PC-9 (cell line): Measurements from ENCODE around the gene RNF41. TPM values are rescaled to one million over a fixed set of nuclear protein-coding genes. Genes with fewer than 3 reads are reported as not detected.

Experiments used
- BruUV-seq: library from RNA; stranded (reverse); fragments of 400-500 nt; replicated peaks from 2 replicates; lab custom pipeline; 2021; lab: Mats Ljungman, UMichigan
- CTCF ChIA-PET: fragments of 300-600 bp; sonication (Branson Sonifier 250); formaldehyde crosslinking; loops from one replicate; lab custom pipeline; 2022; ENCODE audit warnings: antibody characterized with exemption; lab: Charles Lee
- POLR2A ChIA-PET: fragments of 300-600 bp; sonication (Branson Sonifier 250); formaldehyde crosslinking; loops from one replicate; lab custom pipeline; 2022; ENCODE audit warnings: antibody characterized with exemption; ENCODE audit not compliant: unreplicated experiment; lab: Charles Lee
- DNase-seq, 2 experiments: peaks; one replicate each; pipeline versions ENCODE4 v3.0.0 to v3.0.0-alpha.2; 2015 to 2022; ENCODE audit warnings: mixed read lengths in 1 of 2
- H2AFZ ChIP-seq: fragments of 200-600 bp; sonication (generic); 2 replicates; pipeline ENCODE4 v1.8.1; 2017; ENCODE audit warnings: antibody characterized with exemption
- H3F3A ChIP-seq: fragments of 200-600 bp; sonication (generic); 2 replicates; pipeline ENCODE4 v1.8.1; 2017; ENCODE audit warnings: antibody characterized with exemption, mild to moderate bottlenecking, low read depth; ENCODE audit not compliant: insufficient read depth
- H3K27ac ChIP-seq: fragments of 200-600 bp; sonication (generic); 2 replicates; pipeline ENCODE4 v1.6.1; 2016; ENCODE audit warnings: mixed run types
- H3K27me3 ChIP-seq: fragments of 200-600 bp; sonication (generic); 2 replicates; pipeline ENCODE4 v1.6.1; 2016; ENCODE audit warnings: low read depth, mixed run types; ENCODE audit not compliant: insufficient read depth
- H3K36me3 ChIP-seq: fragments of 200-600 bp; sonication (generic); 2 replicates; pipeline ENCODE4 v1.6.1; 2016; ENCODE audit warnings: low read depth, mixed run types
- H3K4me1 ChIP-seq: fragments of 200-600 bp; sonication (generic); replicated peaks from 2 replicates; pipeline ENCODE4 v1.6.1; 2016; ENCODE audit warnings: mixed run types; ENCODE audit not compliant: insufficient read depth
- H3K4me2 ChIP-seq: fragments of 200-600 bp; sonication (generic); 2 replicates; pipeline ENCODE4 v1.6.1; 2017; ENCODE audit warnings: mixed run types
- H3K4me3 ChIP-seq: fragments of 200-600 bp; sonication (generic); 2 replicates; pipeline ENCODE4 v1.6.1; 2016; ENCODE audit warnings: mixed run types
- H3K79me2 ChIP-seq: fragments of 200-600 bp; sonication (generic); 2 replicates; pipeline ENCODE4 v1.6.1; 2017; ENCODE audit warnings: low read depth, mixed run types
- H3K9me2 ChIP-seq: fragments of 200-600 bp; sonication (generic); 2 replicates; pipeline ENCODE4 v1.8.1; 2017; ENCODE audit warnings: mild to moderate bottlenecking; ENCODE audit not compliant: insufficient read depth
- H3K9me3 ChIP-seq: fragments of 200-600 bp; sonication (generic); 2 replicates; pipeline ENCODE4 v1.8.1; 2016; ENCODE audit warnings: low read depth; ENCODE audit not compliant: insufficient read depth
- H4K20me1 ChIP-seq: fragments of 200-600 bp; sonication (generic); 2 replicates; pipeline ENCODE4 v1.8.1; 2017; ENCODE audit not compliant: insufficient read depth
- CTCF ChIP-seq: fragments of 200-600 bp; sonication (generic); conservative IDR thresholded peaks from 2 replicates; pipeline ENCODE4 v1.6.1; 2017; ENCODE audit warnings: mixed run types, antibody characterized with exemption, mild to moderate bottlenecking, moderate library complexity
- EZH2 ChIP-seq: fragments of 200-600 bp; sonication (generic); IDR thresholded peaks from 2 replicates; pipeline ENCODE4 v1.8.0; 2017; ENCODE audit warnings: antibody characterized with exemption, low read depth
- intact Hi-C: fragments of 100-400 bp; cut with micrococcal nuclease; formaldehyde crosslinking; loops from one replicate; pipeline ENCODE4 v1.10.0; 2022; ENCODE audit not compliant: unreplicated experiment
- total RNA-seq: library from RNA; stranded (reverse); gene quantifications from 2 replicates; pipeline ENCODE4 v1.2.3, GENCODE V29; 2021

The RNF41 gene
- total RNA-seq, 1 experiment from 2014 or later, result 33.4 TPM

GRCh38 chr12:56152756-56153677 lies 68.7 kb downstream of the RNF41 start:
- no peaks in the 10 kb centered on the region for H4K20me1 ChIP-seq
- intact Hi-C loops, result loop anchor here (1.0 kb wide), 1 partner anchor 27 kb away; no protein-coding TSS in a partner anchor
- DNase-seq, result no peak
- H2AFZ ChIP-seq, result peak overlapping the region; percentile 82
- H3K4me2 ChIP-seq, result peak overlapping the region; percentile 88
- POLR2A ChIA-PET, result no interaction called here
- peaks cover 9% of the 10 kb centered on the region; the same call in 1 of the 2 replicates for H3K79me2 ChIP-seq
- CTCF ChIA-PET, result interaction anchor here (0.7 kb wide), 1 partner anchor 417 kb away, joined by 3 read pairs; no protein-coding TSS in a partner anchor
- no peak overlapping the region for H3K27ac ChIP-seq
- TF ChIP-seq CTCF (no peak), EZH2 (no peak)
- H3F3A ChIP-seq, result peaks cover 22% of the 10 kb centered on the region; the same call in 1 of the 2 replicates
- H3K9me3 ChIP-seq, result no peaks in the 10 kb centered on the region
- no peaks in the 10 kb centered on the region for H3K27me3 ChIP-seq
- BruUV-seq, result TSS peak; percentile 53
- H3K4me1 ChIP-seq, result peaks cover 29% of the 10 kb centered on the region
- H3K36me3 ChIP-seq, result no peaks in the 10 kb centered on the region
- no peaks in the 10 kb centered on the region for H3K9me2 ChIP-seq
- peak overlapping the region; percentile 77 for H3K4me3 ChIP-seq

Other genes with a start within 250 kb of the RNF41 start
- 98.6 and 122 TPM in 2 replicates for gene RAB5B, start 247.8 kb downstream of the RNF41 start, total RNA-seq
- 20.4 and 22.7 TPM in 2 replicates for gene SUOX, start 224.6 kb downstream of the RNF41 start, total RNA-seq
- 7.4 and 9.6 TPM in 2 replicates for gene IKZF4, start 200.9 kb downstream of the RNF41 start, total RNA-seq
- 25.2 and 43.3 TPM in 2 replicates for gene RPS26, start 180.0 kb downstream of the RNF41 start, total RNA-seq
- 127 and 145 TPM in 2 replicates for gene ERBB3, start 141.8 kb downstream of the RNF41 start, total RNA-seq
- gene PA2G4, start 117.4 kb downstream of the RNF41 start, total RNA-seq, result 120 and 159 TPM in 2 replicates
- 3,423 and 4,460 TPM in 2 replicates for gene RPL41, start 105.3 kb downstream of the RNF41 start, total RNA-seq
- gene ZC3H10, start 103.7 kb downstream of the RNF41 start, total RNA-seq, result 4.4 and 6.5 TPM in 2 replicates
- 46.1 and 52.2 TPM in 2 replicates for gene ESYT1, start 93.7 kb downstream of the RNF41 start, total RNA-seq
- gene MYL6B, start 69.3 kb downstream of the RNF41 start, total RNA-seq, result 120 and 121 TPM in 2 replicates
- gene MYL6, start 63.6 kb downstream of the RNF41 start, total RNA-seq, result 666 and 697 TPM in 2 replicates
- gene SMARCC2, start 32.4 kb downstream of the RNF41 start, total RNA-seq, result 70.3 and 86.4 TPM in 2 replicates
- 58.2 and 68.5 TPM in 2 replicates for gene NABP2, start 2.4 kb upstream of the RNF41 start, total RNA-seq
- 0.87 and 2.8 TPM in 2 replicates for gene SLC39A5, start 8.1 kb upstream of the RNF41 start, total RNA-seq
- gene ANKRD52, start 36.5 kb upstream of the RNF41 start, total RNA-seq, result 59.4 and 62.8 TPM in 2 replicates
- gene COQ10A, start 45.0 kb upstream of the RNF41 start, total RNA-seq, result 6.5 and 6.9 TPM in 2 replicates
- 203 and 205 TPM in 2 replicates for gene CS, start 78.4 kb upstream of the RNF41 start, total RNA-seq
- 78.2 and 82.1 TPM in 2 replicates for gene CNPY2, start 94.1 kb upstream of the RNF41 start, total RNA-seq
- 78.1 and 82.8 TPM in 2 replicates for gene PAN2, start 112.1 kb upstream of the RNF41 start, total RNA-seq
- 2.9 and 3.0 TPM in 2 replicates for gene IL23A, start 117.0 kb upstream of the RNF41 start, total RNA-seq
- gene STAT2, start 138.2 kb upstream of the RNF41 start, total RNA-seq, result 76.6 and 80.8 TPM in 2 replicates
- gene APOF, start 140.9 kb upstream of the RNF41 start, total RNA-seq, result not detected in 2 replicates
- gene TIMELESS, start 227.5 kb upstream of the RNF41 start, total RNA-seq, result 27.1 and 30.9 TPM in 2 replicates
- gene MIP, start 232.7 kb upstream of the RNF41 start, total RNA-seq, result not detected in 2 replicates
- 3.2 and 3.3 TPM in 2 replicates for gene SPRYD4, start 246.7 kb upstream of the RNF41 start, total RNA-seq